Measurements from ENCODE around the gene RNF213. TPM values are rescaled to one million over a fixed set of nuclear protein-coding genes. Genes with fewer than 3 reads are reported as not detected.

The RNF213 gene
- total and polyA plus RNA-seq, 2 donors (not counting 1 experiment from before 2014, with no cell fraction given): 36.8 to 245 TPM

GRCh38 chr17:80414508-80414802, 153.8 kb downstream of the RNF213 start:
- H3K27me3 ChIP-seq (ENCODE audit: control insufficient read depth, insufficient read depth, low read length): no peaks in the 10 kb centered on the region
- TF ChIP-seq EZH2 (IDR thresholded peaks at IDR 0.05; ENCODE audit: low read length, missing control alignments): no peak
- no peak for TF ChIP-seq CTCF (conservative IDR thresholded peaks at IDR 0.05 in 1 of 2, IDR thresholded peaks at IDR 0.05 in 1 of 2; ENCODE audit: low read depth in 1 of 2, low read length in 2 of 2)
- H3K4me2 ChIP-seq (ENCODE audit: extremely low read depth, insufficient read depth, low read length): peak overlapping the region; percentile 85
- peaks cover 7% of the 10 kb centered on the region for H3K4me1 ChIP-seq (ENCODE audit: control insufficient read depth, extremely low read depth, insufficient read depth, low read length)
- peak overlapping the region; percentile 87 to 100 (median 98) for H3K4me3 ChIP-seq (replicated peaks in 1 of 4; ENCODE audit: control extremely low read depth in 1 of 4, insufficient read depth in 1 of 4, low read depth in 3 of 4, low read length in 4 of 4)
- H3K27ac ChIP-seq (ENCODE audit: insufficient read depth, low read length): peak overlapping the region; percentile 100
- H4K20me1 ChIP-seq (ENCODE audit: control insufficient read depth, extremely low read depth, insufficient read depth, low read length): no peaks in the 10 kb centered on the region
- H2AFZ ChIP-seq (ENCODE audit: low read length): peak overlapping the region; percentile 89
- peaks cover 11% of the 10 kb centered on the region for H3K36me3 ChIP-seq (ENCODE audit: control insufficient read depth, insufficient read depth, low read length)
- peaks cover 13% of the 10 kb centered on the region for H3K79me2 ChIP-seq (ENCODE audit: control insufficient read depth, insufficient read depth, low read length)
- no peaks in the 10 kb centered on the region for H3K9me3 ChIP-seq (ENCODE audit: control insufficient read depth, insufficient read depth, low read depth, low read length)
- DNase-seq (ENCODE audit: low read depth in 2 of 2): peak; percentile 8 to 14
- H3K9ac ChIP-seq (ENCODE audit: insufficient read depth, low read length): peak overlapping the region; percentile 100

- Histone ChIP-seq H3K4me2 (ENCODE audit: extremely low read depth, insufficient read depth, low read length) (peak within 1 kb of the TSS; percentile 93), H3K79me2 (ENCODE audit: control insufficient read depth, insufficient read depth, low read length) (peaks cover 13% of the 10 kb centered on the region), H4K20me1 (ENCODE audit: control insufficient read depth, extremely low read depth, insufficient read depth, low read length) (no peaks in the 10 kb centered on the region), H3K27me3 (ENCODE audit: control insufficient read depth, insufficient read depth, low read length) (no peaks in the 10 kb centered on the region), H3K9ac (ENCODE audit: insufficient read depth, low read length) (peak within 1 kb of the TSS; percentile 100), H3K4me3 (replicated peaks in 1 of 4; ENCODE audit: control extremely low read depth in 1 of 4, insufficient read depth in 1 of 4, low read depth in 3 of 4, low read length in 4 of 4) (peak within 1 kb of the TSS; percentile 87 to 100 (median 98)), H3K27ac (ENCODE audit: insufficient read depth, low read length) (peak within 1 kb of the TSS; percentile 100), H3K4me1 (ENCODE audit: control insufficient read depth, extremely low read depth, insufficient read depth, low read length) (peaks cover 7% of the 10 kb centered on the region), H3K36me3 (ENCODE audit: control insufficient read depth, insufficient read depth, low read length) (peaks cover 11% of the 10 kb centered on the region), H3K9me3 (ENCODE audit: control insufficient read depth, insufficient read depth, low read depth, low read length) (no peaks in the 10 kb centered on the region), H2AFZ (ENCODE audit: low read length) (peak within 1 kb of the TSS; percentile 89)
- no peak for TF ChIP-seq CTCF (conservative IDR thresholded peaks at IDR 0.05 in 1 of 2, IDR thresholded peaks at IDR 0.05 in 1 of 2; ENCODE audit: low read depth in 1 of 2, low read length in 2 of 2)
- TF ChIP-seq EZH2 (IDR thresholded peaks at IDR 0.05; ENCODE audit: low read length, missing control alignments): no peak
- peak; percentile 94 to 95 for DNase-seq (ENCODE audit: low read depth in 2 of 2)
Measured at GRCh38 chr17:80414803-80415625, 154.4 kb downstream of the RNF213 start, which contains the start of gene ENDOV. Gene ENDOV, plus strand, starts transcription at chr17:80415167. Its CDS starts 28 bp downstream, at chr17:80415195.

DNA sequence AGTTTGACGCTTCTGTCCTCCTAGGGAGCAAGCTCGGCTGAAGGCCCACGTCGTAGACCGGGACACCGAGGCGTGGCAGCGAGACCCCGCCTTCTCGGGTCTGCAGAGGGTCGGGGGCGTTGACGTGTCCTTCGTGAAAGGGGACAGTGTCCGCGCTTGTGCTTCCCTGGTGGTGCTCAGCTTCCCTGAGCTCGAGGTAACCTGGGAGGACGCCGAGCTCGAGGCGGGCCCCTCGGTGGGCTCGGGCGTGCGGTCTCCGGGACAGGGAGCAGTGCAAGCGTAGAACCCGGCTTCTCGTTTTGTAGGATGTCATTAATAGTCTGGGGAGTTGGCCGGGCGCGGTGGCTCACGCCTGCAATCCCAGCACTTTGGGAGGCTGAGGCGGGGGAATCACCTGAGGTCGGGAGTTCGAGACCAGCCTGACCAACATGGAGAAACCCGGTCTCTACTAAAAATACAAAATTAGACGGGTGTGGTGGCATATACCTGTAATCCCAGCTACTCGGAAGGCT, 155.0 kb downstream of the RNF213 start:
- no peak for DNase-seq (ENCODE audit: low read depth in 2 of 2)
- Histone ChIP-seq H2AFZ (ENCODE audit: low read length) (peak overlapping the region; percentile 89), H3K79me2 (ENCODE audit: control insufficient read depth, insufficient read depth, low read length) (peaks cover 13% of the 10 kb centered on the region), H3K4me1 (ENCODE audit: control insufficient read depth, extremely low read depth, insufficient read depth, low read length) (peaks cover 7% of the 10 kb centered on the region), H4K20me1 (ENCODE audit: control insufficient read depth, extremely low read depth, insufficient read depth, low read length) (no peaks in the 10 kb centered on the region), H3K4me3 (replicated peaks in 1 of 4; ENCODE audit: control extremely low read depth in 1 of 4, insufficient read depth in 1 of 4, low read depth in 3 of 4, low read length in 4 of 4) (peak overlapping the region; percentile 87 to 100 (median 98)), H3K27me3 (ENCODE audit: control insufficient read depth, insufficient read depth, low read length) (no peaks in the 10 kb centered on the region), H3K9me3 (ENCODE audit: control insufficient read depth, insufficient read depth, low read depth, low read length) (no peaks in the 10 kb centered on the region), H3K4me2 (ENCODE audit: extremely low read depth, insufficient read depth, low read length) (peak overlapping the region; percentile 93), H3K36me3 (ENCODE audit: control insufficient read depth, insufficient read depth, low read length) (peaks cover 11% of the 10 kb centered on the region), H3K9ac (ENCODE audit: insufficient read depth, low read length) (peak overlapping the region; percentile 100), H3K27ac (ENCODE audit: insufficient read depth, low read length) (peak overlapping the region; percentile 100)
- TF ChIP-seq EZH2 (IDR thresholded peaks at IDR 0.05; ENCODE audit: low read length, missing control alignments) (no peak), CTCF (conservative IDR thresholded peaks at IDR 0.05 in 1 of 2, IDR thresholded peaks at IDR 0.05 in 1 of 2; ENCODE audit: low read depth in 1 of 2, low read length in 2 of 2) (no peak)

All from fibroblast of lung (primary cell).